GM03348 (cell line): ENCODE data around the gene PRKD1.

Source experiments
- DNase-seq: peaks from one replicate; pipeline ENCODE4 v3.0.0; 2012; ENCODE audit warnings: low spot score

PRKD1 gene

DNA sequence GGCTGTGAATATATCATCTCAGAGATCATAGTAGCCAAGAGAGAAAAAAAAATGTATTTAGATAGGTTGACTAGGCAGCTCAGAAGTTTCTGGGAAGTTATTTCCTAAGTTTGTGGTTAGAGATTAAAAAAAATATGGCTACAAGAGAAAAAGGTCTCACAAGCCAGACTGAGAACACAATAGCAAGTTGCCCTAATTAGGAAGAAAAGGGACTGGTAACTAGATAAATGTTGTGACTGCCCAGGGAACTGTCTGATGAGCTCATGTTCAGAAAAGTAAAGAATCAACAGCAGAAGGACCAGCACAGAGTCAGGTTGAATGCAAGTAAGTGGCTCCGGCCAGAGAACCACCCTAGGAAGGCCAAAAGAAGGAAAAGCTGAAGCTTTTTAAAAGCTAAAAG, 256.6 kb downstream of the PRKD1 start:
- DNase-seq: peak; percentile 45

DNA sequence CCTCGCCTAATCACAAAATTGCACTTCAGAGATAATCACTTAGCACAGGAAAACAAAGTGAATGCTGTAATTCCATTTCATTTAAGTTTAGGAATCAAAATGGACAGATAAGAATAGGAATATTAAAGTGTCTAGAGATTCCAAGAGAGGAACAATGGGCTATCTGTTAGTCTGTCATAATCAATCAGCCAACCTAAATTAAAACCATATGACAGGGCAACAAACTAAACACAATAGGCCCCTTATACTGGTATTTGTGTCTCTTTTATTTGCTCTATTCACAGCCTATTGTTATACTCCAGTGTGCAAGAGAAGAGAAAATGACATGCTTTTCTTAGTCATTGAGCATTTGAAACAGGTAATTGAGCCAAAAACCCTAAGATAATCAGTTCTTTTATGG, 259.4 kb downstream of the PRKD1 start:
- DNase-seq: no peak

DNA sequence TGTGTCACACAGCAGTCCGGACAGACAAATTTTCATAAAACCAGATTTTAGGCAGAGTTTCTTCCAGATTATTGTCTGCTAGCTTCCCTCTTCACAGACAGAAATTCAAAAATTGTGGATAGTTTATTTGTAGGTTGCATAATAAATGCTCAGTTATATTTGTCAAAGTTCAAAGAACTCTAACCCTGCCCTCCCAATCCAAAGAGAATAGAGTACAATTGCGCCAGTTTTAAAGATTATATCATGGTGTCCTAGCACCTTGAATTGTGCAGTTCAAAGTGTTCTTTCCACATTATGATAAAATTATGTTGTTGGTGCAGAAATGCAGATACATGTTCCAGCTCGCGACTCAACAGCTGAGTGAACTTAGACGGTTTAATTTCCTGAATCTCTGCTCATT, 263.1 kb downstream of the PRKD1 start:
- DNase-seq: no peak

DNA sequence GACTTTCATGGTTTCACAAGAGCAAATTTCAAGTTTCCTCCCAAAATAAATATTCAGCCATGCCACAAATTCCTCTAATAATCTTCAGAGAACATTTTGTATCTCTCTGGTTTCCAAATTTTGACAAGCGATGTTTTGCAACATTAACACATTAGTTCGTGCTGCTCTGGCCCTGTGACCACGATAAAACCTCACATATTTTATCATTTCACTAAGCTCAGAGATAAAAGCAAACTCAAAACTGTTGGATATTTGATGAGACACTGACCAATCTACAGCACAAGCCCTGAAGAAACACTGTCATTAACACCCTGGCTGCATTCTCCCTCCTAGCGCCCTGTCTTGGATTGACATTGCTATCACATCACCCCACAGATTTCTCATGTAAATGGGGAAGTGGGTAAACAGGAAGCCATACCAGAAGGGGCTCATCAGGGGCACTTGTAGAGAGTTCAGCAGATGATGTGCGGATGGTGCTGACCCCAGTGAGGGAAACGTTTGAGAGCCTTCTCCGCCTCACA, 264.3 kb downstream of the PRKD1 start:
- peak; percentile 5 for DNase-seq

DNA sequence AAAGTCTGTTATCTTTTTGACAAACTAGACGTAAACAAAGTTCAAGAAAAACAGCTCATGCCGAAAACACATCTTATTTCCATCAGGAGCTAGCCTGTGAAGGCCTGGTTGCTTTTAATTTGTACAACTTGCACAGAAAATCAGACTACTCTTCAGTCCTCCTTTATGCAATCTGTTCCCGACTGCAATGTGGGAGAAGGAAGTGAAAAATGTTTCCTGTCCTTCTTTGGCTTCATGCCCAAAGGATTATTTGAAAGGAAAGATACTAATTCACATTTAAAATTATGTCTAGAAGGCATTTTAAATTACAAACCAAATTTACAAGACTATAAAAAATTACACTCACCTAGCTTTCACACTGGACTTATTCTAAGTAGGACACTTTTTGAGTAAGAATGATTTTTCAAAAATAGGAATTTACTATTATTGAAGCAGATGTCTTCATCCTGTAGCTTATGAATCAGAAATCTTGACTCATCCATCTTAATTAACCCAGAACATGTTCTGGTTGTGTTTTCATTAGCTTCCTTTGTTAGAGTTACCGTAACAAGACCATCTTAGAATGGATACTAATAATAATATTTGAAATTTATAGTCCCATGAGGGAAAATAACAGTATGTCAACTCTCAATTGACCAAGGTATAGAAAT, 272.6 kb downstream of the PRKD1 start:
- peak; percentile 13 for DNase-seq

DNA sequence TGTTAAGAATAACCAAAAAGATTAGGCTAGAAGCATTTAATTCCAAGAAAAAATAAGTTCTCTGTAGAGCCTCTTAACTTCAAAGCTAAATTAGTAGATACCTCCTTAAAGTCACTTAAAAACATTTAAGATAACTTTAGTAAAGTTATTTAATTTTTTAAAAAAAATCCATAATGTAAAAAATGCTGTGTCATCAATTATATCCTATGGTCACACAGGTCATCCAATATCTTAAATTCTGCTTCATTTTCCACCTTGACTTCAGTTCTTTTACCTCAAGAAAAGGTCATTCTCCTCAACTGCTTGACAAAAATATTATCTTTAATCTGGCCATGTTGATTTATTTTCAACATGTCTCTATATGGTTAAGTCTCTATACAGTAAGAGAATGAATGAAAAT, 274.3 kb downstream of the PRKD1 start:
- DNase-seq: no peak

DNA sequence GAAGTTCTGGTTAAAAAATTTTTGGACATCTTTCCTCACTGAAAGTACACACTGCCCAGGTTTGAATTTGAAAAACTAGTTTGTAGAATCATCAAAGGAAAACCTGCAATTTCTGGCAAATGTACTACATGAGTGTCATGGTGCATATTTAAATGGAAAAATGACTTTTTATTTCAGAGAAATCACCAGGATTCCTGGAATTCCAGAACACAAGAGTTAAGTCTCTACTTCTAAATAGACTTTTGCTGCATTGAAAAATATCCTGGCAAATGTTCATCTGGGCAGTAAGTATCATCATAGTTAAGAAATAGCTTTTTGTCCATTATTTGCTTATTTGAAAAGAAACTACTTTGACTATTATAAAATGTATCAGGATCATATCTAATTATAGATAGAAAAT, 275.1 kb downstream of the PRKD1 start:
- no peak for DNase-seq

DNA sequence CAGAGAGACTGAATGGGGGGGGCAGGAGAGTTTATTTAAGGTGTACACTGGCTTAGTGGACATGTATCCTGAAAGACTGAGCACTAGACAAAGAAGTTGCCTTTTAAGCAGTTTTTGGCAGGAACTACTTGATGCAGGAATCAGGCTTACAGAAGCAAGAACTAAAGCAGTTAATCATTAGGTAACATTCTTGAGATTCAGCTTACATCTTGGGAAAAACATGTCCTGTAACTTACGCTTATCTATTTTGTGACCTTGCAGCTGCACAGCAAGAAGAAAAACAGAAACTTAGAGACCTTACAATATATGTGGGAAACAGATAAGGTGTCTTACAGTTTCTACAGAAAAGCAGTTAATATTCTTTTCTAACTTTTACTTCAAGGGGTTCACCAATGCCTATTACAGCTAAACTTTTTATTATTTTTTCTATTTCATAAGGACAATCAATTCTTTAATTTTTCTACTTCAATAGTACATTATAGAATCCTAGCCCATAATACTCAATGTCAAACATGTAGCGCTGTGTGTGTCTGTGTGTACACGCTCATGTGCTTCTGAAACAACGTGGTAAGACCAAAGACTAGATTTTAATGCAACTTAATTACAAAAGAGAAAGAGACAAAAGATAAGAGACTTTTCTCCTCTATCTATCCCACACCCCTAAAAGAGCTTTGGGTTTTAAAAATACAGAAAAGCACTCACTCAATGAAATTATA, 276.9 kb downstream of the PRKD1 start:
- DNase-seq: no peak

DNA sequence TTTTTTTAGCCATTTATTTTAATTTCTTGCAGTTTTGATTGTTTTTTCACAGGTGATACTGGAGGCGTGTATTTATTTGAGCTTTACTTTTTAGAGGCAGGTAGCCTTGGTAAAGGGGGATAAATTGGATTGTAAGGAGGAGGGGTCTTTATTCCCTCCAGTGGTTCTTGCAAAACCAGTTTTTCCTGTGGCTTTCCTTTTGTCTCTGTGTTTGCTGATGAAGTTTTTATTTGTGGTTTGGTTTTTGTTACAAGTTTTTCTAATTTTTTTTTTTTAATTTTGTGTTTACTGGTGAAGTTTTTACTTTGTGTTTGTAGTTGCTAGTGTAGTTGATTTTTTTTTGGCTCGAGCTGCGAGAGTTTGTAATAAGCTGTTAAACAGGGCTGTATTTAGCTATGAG, 278.5 kb downstream of the PRKD1 start:
- DNase-seq: no peak

DNA sequence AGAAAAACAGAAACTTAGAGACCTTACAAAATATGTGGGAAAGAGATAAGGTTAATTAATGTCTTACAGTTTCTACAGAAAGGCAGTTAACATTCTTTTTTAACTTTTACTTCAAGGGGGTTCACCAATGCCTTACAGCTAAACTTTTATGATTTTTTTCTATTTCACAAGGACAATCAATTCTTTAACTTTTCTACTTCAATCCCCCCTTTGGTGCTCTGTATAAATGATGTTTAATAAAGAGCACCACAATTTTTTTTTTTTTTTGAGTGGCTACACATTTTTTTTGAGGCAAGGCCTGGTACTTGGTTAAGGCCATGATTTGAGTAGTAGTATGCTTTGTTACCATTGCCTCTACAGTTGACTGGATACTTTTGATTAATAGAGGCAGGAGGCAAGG, 279.6 kb downstream of the PRKD1 start:
- no peak for DNase-seq

DNA sequence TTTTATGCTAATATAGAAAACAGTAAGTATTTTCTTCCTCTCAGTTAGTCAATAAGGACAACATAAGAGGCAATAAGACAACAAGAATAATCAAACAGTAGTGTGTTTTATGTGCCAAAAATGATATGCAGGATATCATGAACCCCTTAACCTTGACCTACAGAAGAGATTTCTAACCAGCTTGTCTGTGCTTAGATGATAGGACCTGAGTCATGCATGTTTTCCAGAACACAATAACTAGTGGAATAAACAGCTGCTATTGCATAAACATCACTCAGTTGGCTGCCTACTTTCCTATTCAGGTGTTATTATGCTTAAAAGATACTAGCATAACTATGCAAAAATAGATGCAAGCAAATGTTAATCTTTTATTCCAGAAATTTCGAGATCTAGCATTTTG, 282.5 kb downstream of the PRKD1 start:
- DNase-seq: no peak

DNA sequence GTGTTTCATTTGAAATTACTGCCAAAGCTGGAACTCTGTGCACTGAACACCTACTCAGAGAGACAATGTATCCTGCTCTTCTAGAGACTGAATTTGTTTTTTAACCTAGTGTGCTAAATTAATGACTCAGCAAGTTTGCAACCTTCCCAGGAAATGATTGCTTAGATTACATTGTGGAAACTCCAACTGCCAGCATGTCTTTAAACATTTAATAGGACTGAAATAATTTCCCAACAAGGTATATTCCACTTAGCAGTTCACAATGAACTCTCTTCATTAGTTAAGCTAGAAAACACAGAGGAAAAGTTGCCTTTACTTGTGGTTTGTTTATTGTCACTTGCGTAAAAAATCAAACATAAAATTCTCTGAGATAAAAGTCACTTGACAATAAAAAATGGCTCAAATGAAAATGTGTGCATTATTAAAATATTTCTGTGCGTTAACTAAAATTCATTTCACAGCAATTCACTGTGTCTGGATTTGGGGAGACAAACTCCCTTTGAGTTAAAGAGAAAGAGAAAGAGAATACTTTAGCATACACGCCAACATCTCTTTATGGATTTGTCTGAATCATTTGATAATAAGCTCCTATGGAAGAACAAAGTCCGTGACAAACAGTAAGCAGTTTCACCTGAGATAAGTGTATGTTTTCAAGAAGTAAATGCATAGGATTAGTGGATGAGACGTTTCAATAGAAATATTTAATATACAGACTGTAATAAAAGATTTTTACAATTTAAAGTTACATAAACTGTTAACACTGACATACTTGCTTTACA, 284.0 kb downstream of the PRKD1 start:
- peak; percentile 27 for DNase-seq

DNA sequence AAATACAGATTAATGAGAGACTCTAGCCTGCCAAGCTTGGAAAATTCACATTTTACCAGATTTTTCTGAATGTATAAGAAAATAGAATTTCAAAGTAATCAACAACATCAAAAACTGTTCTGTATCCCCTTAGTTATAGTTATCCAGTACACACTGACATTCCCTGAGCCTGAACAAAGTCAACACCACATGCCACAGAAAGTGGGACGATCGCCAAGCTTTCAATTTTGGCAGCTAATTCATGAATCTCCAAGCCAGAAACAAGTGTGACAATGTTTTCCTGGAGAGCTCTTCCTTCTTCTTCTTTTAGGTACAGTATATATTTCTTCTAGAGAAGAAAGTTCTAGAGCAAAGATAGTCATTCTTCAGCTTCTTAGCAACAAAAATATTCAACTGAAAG, 290.2 kb downstream of the PRKD1 start:
- peak; percentile 36 for DNase-seq

DNA sequence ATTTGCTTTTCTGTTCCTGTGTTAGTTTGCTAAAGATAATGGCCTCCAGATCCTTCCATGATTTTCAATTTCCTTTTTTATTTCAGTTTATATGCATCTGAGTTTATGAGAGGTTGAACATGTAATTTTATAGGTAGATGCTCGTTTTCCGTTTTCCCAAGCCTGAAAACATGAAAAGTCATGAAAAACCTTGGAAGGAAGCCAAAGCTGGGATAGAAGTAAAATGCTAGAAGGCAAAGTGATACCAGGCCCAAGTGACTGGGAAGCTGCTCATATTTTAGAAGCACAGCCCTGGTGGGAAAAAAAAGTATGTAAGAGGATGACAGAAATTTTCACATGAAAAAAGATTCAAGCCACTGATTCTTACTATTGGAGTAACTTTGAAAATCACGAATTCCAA, 290.8 kb downstream of the PRKD1 start:
- no peak for DNase-seq

DNA sequence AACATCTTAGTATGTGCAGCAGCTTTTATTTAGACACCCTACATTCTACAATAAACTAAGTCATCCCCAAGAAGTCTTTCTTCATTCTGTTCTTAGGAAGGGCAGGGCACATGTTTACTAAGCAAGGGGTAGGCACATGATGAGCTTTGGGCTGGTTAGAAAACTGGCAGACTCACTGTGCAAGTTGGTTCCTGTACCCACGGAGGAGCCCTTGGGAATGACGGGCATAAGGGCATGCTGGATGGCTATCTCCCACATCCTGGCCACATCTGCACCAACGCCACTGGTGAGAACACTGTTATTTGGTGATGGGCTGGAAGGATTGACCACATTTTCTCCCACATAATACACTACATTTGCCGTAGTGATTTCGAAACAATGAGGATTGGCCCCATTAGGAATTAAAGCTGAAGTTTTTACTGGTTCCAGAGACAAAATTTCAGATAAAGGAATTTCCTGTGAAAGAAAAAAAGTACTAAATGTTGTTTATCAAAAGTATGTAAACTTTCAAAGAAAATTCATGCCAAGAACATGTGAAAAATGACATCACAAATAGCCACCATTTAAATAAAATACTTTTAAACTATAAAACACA, 297.0 kb downstream of the PRKD1 start:
- DNase-seq: no peak

DNA sequence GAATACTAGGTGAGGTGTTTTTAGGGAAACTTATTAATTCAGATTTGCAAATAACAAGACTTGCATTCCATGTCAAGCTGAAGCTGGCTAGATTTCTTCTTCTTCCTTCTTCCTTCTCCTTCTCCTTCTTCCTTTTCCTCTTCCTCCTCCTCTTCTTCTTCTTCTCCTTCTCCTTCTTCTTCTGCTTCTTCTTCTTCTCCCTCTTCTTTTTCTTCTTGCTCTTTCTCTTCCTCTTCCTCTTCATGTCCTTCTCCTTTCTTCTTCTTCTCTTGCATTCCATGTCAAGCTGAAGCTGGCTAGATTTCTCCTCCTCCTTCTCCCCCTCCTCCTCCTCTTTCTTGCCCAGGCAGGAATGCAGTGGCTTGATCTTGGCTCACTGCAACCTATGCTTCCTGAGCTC, 297.8 kb downstream of the PRKD1 start:
- no peak for DNase-seq

DNA sequence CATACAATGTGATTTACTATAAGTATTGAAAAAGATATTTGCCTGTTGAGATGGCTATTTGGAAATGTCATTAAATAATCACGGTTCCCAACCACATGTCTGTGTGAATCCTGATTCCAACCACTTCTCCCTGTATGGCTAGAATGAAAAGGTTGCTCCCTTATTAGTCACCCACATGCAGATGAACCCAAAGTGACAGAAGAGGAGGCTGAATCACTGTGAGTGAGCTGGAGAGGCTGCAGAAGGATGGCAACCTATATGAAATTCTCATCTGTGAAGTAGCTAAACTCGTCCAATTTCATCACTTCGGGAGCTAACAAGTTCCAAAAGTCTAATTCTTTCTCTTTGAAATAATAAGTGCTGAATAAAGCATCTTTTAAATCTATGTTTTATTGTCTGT, 300.5 kb downstream of the PRKD1 start:
- peak; percentile 55 for DNase-seq

DNA sequence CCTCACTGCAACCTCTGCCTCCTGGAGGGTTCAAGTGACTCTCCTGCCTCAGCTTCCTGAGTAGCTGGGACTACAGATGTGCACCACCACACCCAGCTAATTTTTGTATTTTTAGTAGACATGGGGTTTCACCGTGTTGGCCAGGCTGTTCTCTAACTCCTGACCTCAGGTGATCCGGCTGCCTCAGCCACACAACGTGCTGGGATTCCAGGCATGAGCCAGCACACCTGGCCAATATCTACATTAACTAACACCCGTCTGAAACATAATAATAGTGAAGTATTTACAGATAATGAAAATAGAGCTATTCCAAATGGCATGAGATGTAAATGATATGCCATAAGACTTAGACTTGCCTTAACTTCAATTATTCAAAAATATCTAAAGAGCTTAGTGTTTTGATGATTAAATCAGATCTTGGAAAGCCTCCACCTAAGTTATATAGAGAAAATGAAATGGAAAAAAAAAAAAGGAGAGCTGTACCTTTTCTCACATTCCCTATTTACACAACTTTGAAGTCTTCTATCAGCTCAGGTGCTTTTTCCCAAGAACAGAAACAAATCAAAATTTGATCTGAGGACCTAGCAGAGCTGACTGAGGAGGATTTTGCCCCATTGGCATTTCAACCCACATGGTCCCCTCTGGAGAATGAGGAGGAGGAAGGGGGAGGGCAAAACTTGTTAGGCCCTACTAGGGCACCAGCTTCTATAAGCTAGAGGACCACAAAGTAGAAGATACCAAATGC, 309.2 kb downstream of the PRKD1 start:
- no peak for DNase-seq

DNA sequence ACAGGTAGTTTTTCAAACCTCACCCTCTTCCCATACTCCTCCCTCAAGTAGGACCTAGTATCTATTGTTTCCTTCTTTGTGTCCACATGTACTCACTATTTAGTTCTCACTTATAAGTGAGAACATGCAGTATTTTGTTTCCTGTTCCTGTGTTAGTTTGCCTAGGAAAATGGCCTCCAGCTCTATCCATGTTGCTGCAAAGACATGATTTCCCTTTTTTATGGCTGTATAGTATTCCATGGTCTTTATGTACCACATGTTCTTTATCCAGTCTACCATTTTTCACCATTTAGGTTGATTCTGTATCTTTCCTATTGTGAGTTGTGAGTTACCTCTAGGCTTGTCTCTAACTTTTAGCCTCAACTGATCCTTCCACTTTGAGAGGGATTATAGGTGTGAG, 310.7 kb downstream of the PRKD1 start:
- DNase-seq: no peak

DNA sequence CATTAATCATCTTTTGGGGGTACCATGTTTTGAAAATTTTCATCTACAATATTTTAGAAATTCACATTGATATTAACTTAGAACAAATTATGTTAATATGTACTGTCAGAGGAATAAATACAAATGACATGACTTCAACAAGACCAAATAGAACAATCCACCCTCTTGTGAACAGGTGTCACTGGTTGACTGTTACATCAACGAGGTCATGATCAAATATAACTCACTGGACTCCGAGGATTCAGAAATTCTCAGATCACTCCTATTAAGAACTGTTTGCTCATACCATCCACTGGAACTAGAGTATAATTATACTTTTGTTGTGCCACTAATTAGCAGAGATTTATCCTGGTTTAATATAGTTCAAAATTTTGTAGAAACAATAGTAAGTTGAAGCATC, 318.8 kb downstream of the PRKD1 start:
- no peak for DNase-seq

DNA sequence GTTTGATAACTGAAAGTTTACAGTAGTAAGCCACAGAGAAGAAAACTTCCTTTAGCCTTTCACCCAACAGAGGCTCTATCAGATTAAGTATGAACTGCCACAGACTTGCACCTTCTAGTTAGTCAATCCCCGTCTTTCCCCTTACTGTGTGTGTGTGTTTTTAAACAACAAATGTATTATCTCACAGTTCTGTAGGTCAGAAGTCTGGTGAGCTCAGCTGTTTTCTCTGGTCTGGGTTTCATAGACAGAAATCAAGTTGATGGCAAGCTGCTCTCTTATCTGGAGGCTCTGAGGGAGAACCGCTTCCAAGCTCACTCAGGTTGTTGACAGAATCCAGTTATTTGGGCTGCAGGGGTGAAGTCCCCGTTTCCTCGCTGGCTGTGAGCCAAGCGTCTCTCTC, 320.5 kb downstream of the PRKD1 start:
- DNase-seq: no peak

DNA sequence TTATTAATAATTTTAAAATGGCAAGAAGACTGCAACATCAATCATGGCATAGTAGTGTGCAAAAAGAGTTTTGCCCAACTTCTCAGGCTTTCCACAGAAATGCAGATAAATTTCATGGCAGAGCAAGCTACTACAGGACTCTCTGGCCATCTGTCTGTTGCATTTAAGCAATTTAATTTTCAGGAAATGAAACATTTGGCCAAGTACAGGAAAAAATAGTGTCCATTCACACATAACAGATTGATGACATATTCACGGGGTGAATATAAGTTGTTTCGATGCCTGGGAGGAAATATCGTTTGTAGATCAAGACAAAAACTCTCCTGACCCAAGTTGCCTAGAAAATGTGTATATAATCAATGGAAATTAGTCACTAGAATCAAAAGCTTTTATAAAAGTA, 324.0 kb downstream of the PRKD1 start:
- DNase-seq: no peak
